Measurements from ENCODE around the gene JADE1.

JADE1 gene

GRCh38 chr4:128879283-128879682 is 69.8 kb downstream of the JADE1 start:
- DNase-seq = no peak

- no peak for DNase-seq
Observed at GRCh38 chr4:128879971-128880370, 70.5 kb downstream of the JADE1 start.

- no peak for DNase-seq
Observed at GRCh38 chr4:128880662-128881061, 71.2 kb downstream of the JADE1 start.

- DNase-seq = no peak
Observed at GRCh38 chr4:128904821-128905220, 95.3 kb downstream of the JADE1 start.

- no peak for DNase-seq
Observed at GRCh38 chr4:128906581-128906980, 97.1 kb downstream of the JADE1 start.

GRCh38 chr4:128907981-128908380 is 98.5 kb downstream of the JADE1 start:
- no peak for DNase-seq

- DNase-seq = no peak
Observed at GRCh38 chr4:128908735-128909134, 99.2 kb downstream of the JADE1 start.

- no peak for DNase-seq
Observed at GRCh38 chr4:128913228-128913627, 103.7 kb downstream of the JADE1 start.

GRCh38 chr4:128915544-128915943 is 106.0 kb downstream of the JADE1 start:
- no peak for DNase-seq

- no peak for DNase-seq
Observed at GRCh38 chr4:128916832-128917231, 107.3 kb downstream of the JADE1 start.

- DNase-seq = no peak
Observed at GRCh38 chr4:128917781-128918180, 108.3 kb downstream of the JADE1 start.

GRCh38 chr4:128921954-128922353 is 112.5 kb downstream of the JADE1 start:
- no peak for DNase-seq

All from stimulated activated CD4-positive, alpha-beta T cell treated with anti-CD3 and anti-CD28 coated beads, Interleukin-2, amount 100 ng/mL, for 48 hours (primary cell).